ENCODE results near the gene PAQR9.

GRCh38 chr3:142951794-142952193, 11.7 kb downstream of the PAQR9 start:
- no peak for TF ChIP-seq POLR2AphosphoS5 (IDR thresholded peaks at IDR 0.05)
- no peak for TF ChIP-seq CTCF (IDR thresholded peaks at IDR 0.05)
- no peak for TF ChIP-seq POLR2A (IDR thresholded peaks at IDR 0.05)
